SK-N-SH (cell line): ENCODE data around the gene ATP8B3. TPM values are rescaled to one million over a fixed set of nuclear protein-coding genes. Genes with fewer than 3 reads are reported as not detected.

Experiments used
- CTCF ChIA-PET: fragments of 300-600, 350-600 bp; formaldehyde crosslinking; extraction: SDS; loops from one replicate; lab custom pipeline; 2021; lab: Yijun Ruan, JAX
- POLR2A ChIA-PET: fragments of 350-600 bp; sonication (Branson Sonifier 250); formaldehyde crosslinking; extraction: SDS; loops from one replicate; lab custom pipeline; 2020; ENCODE audit warnings: antibody characterized with exemption, inconsistent platforms; lab: Yijun Ruan, JAX
- DNase-seq: peaks from one replicate; pipeline ENCODE4 v3.0.0; 2012
- H2AFZ ChIP-seq: fragments of 200-600 bp; sonication (generic); 2 replicates; pipeline ENCODE4 v1.8.1; 2016; ENCODE audit warnings: antibody characterized with exemption, mild to moderate bottlenecking, low read depth
- H3F3A ChIP-seq: fragments of 200-600 bp; sonication (generic); replicated peaks from 2 replicates; pipeline ENCODE3; 2016; ENCODE audit warnings: antibody characterized with exemption, mild to moderate bottlenecking; ENCODE audit not compliant: insufficient read depth
- H3K27ac ChIP-seq, 2 experiments: fragments of 200-500 bp in 1 of 2; fragments of 200-600 bp in 1 of 2; sonication (Bioruptor generic) in 1 of 2; sonication (generic), shearing (Covaris generic) in 1 of 2; 2 replicates each; pipeline versions ENCODE4 v1.5.1 to v1.6.1; 2014 to 2016; ENCODE audit warnings: low read depth in 2 of 2, inconsistent platforms in 1 of 2, low read length in 1 of 2, mild to moderate bottlenecking in 1 of 2, mixed read lengths in 1 of 2
- H3K27me3 ChIP-seq: fragments of 200-600 bp; sonication (generic), shearing (Covaris generic); 2 replicates; pipeline ENCODE4 v1.6.1; 2016; ENCODE audit warnings: mixed run types; ENCODE audit not compliant: insufficient read depth
- H3K36me3 ChIP-seq, 2 experiments: fragments of 200-500 bp in 1 of 2; fragments of 200-600 bp in 1 of 2; sonication (Bioruptor generic) in 1 of 2; sonication (generic) in 1 of 2; replicated peaks in 1 of 2; 2 replicates each; pipeline versions ENCODE3 to v1.5.1; 2014 to 2016; ENCODE audit warnings: low read length in 1 of 2, mild to moderate bottlenecking in 1 of 2; ENCODE audit not compliant: insufficient read depth in 2 of 2, control insufficient read depth in 1 of 2
- H3K4me1 ChIP-seq, 2 experiments: fragments of 200-500 bp in 1 of 2; fragments of 200-600 bp in 1 of 2; sonication (Bioruptor generic) in 1 of 2; sonication (generic), shearing (Covaris generic) in 1 of 2; 2 replicates each; pipeline versions ENCODE4 v1.5.1 to v1.6.1; 2014 to 2016; ENCODE audit warnings: low read depth in 1 of 2, low read length in 1 of 2, mixed run types in 1 of 2; ENCODE audit not compliant: insufficient read depth in 2 of 2, control insufficient read depth in 1 of 2
- H3K4me2 ChIP-seq: fragments of 200-600 bp; sonication (generic), shearing (Covaris generic); 2 replicates; pipeline ENCODE4 v1.6.1; 2017; ENCODE audit warnings: mixed run types
- H3K4me3 ChIP-seq, 2 experiments: fragments of 200-500 bp in 1 of 2; fragments of 200-600 bp in 1 of 2; sonication (Bioruptor generic) in 1 of 2; sonication (generic), shearing (Covaris generic) in 1 of 2; 2 replicates each; pipeline versions ENCODE4 v1.5.1 to v1.8.1; 2014 to 2016; ENCODE audit warnings: low read depth in 2 of 2, inconsistent platforms in 1 of 2, low read length in 1 of 2, mild to moderate bottlenecking in 1 of 2, mixed read lengths in 1 of 2, moderate library complexity in 1 of 2
- H3K79me2 ChIP-seq: fragments of 200-600 bp; sonication (generic); 2 replicates; pipeline ENCODE4 v1.8.1; 2017; ENCODE audit warnings: mild to moderate bottlenecking; ENCODE audit not compliant: insufficient read depth
- H3K9ac ChIP-seq: fragments of 200-600 bp; sonication (generic); 2 replicates; pipeline ENCODE4 v1.6.1; 2017; ENCODE audit warnings: mixed run types
- H3K9me2 ChIP-seq: fragments of 200-600 bp; sonication (generic); 2 replicates; pipeline ENCODE4 v1.6.1; 2017; ENCODE audit warnings: mixed run types
- H3K9me3 ChIP-seq: fragments of 200-600 bp; sonication (generic); 2 replicates; pipeline ENCODE4 v1.6.1; 2017; ENCODE audit warnings: mixed run types, mild to moderate bottlenecking, moderate library complexity
- H4K20me1 ChIP-seq: fragments of 200-600 bp; sonication (generic); 2 replicates; pipeline ENCODE4 v1.6.1; 2017; ENCODE audit warnings: mild to moderate bottlenecking, mixed run types; ENCODE audit not compliant: insufficient read depth
- CHD2 ChIP-seq: fragments of 150-350 bp; IDR thresholded peaks from 2 replicates; pipeline ENCODE4 v1.6.1; 2018; ENCODE audit warnings: low read length; ENCODE audit not compliant: partially characterized antibody
- CTCF ChIP-seq: fragments of 200-600 bp; sonication (generic); IDR thresholded peaks from 2 replicates; pipeline ENCODE4 v1.6.1; 2017; ENCODE audit warnings: antibody characterized with exemption, mild to moderate bottlenecking, moderate library complexity
- ELF1 ChIP-seq: IDR thresholded peaks from 2 replicates; pipeline ENCODE4 v1.4.0; 2012
- EP300 ChIP-seq, 2 experiments: IDR thresholded peaks; 2 replicates each; pipeline versions ENCODE4 v1.4.0 to v1.6.1; 2012; ENCODE audit warnings: borderline replicate concordance in 1 of 2, low read depth in 1 of 2, low read length in 1 of 2
- EZH2phosphoT487 ChIP-seq: fragments of 200-600 bp; sonication (generic); IDR thresholded peaks from 2 replicates; pipeline ENCODE4 v1.6.1; 2017; ENCODE audit warnings: low read depth, mixed run types, mild to moderate bottlenecking, antibody characterized with exemption, moderate library complexity, borderline replicate concordance
- FOSL2 ChIP-seq: IDR thresholded peaks from 2 replicates; pipeline ENCODE4 v1.4.0; 2012; ENCODE audit warnings: low read depth, mild to moderate bottlenecking, moderate library complexity, borderline replicate concordance
- FOXJ3 ChIP-seq: sonication (generic); formaldehyde crosslinking; IDR thresholded peaks from 2 replicates; pipeline ENCODE4 v1.5.1; 2020; ENCODE audit warnings: mild to moderate bottlenecking, missing genetic modification reagents
- GABPA ChIP-seq: IDR thresholded peaks from 2 replicates; pipeline ENCODE4 v1.4.0; 2012; ENCODE audit warnings: low read depth, mild to moderate bottlenecking
- JUND ChIP-seq: IDR thresholded peaks from 2 replicates; pipeline ENCODE4 v1.4.0; 2012
- MEF2A ChIP-seq: IDR thresholded peaks from 2 replicates; pipeline ENCODE4 v1.4.0; 2012; ENCODE audit warnings: low read depth, borderline replicate concordance
- NFIC ChIP-seq: IDR thresholded peaks from 2 replicates; pipeline ENCODE4 v1.4.0; 2012; ENCODE audit warnings: borderline replicate concordance
- NRF1 ChIP-seq: IDR thresholded peaks from 2 replicates; pipeline ENCODE4 v1.6.1; 2012; ENCODE audit warnings: low read depth, mild to moderate bottlenecking, low read length
- RAD21 ChIP-seq: IDR thresholded peaks from 2 replicates; pipeline ENCODE4 v1.6.1; 2012; ENCODE audit warnings: mild to moderate bottlenecking, low read length
- RCOR1 ChIP-seq: fragments of 150-350 bp; IDR thresholded peaks from 2 replicates; pipeline ENCODE4 v1.6.1; 2017; ENCODE audit warnings: antibody characterized with exemption, low read length
- RFX5 ChIP-seq: IDR thresholded peaks from 2 replicates; pipeline ENCODE4 v1.6.1; 2012; ENCODE audit warnings: mild to moderate bottlenecking, improper control_type of control experiment, low read length
- SIN3A ChIP-seq: IDR thresholded peaks from 2 replicates; pipeline ENCODE4 v1.6.1; 2012; ENCODE audit warnings: low read depth, mild to moderate bottlenecking, low read length, moderate library complexity, borderline replicate concordance
- TAF1 ChIP-seq: IDR thresholded peaks from 2 replicates; pipeline ENCODE4 v1.6.1; 2012; ENCODE audit warnings: low read depth, mild to moderate bottlenecking, low read length, moderate library complexity, borderline replicate concordance
- TEAD4 ChIP-seq: IDR thresholded peaks from 2 replicates; pipeline ENCODE4 v1.4.0; 2012; ENCODE audit warnings: mild to moderate bottlenecking, borderline replicate concordance; ENCODE audit not compliant: insufficient read depth
- USF1 ChIP-seq: IDR thresholded peaks from 2 replicates; pipeline ENCODE4 v1.4.0; 2012; ENCODE audit warnings: low read depth, borderline replicate concordance
- YY1 ChIP-seq: IDR thresholded peaks from 2 replicates; pipeline ENCODE4 v1.4.0; 2012; ENCODE audit warnings: low read depth, mild to moderate bottlenecking
- WGBS: methylation state at CpG from one replicate; pipeline ENCODE4 v1.1.6; 2017; ENCODE audit warnings: low lambda C conversion rate; 5-methylcytosine and 5-hydroxymethylcytosine counted together
- polyA plus RNA-seq, 3 experiments: library from polyadenylated mRNA; depleted of rRNA; stranded (reverse); fragments of >200 nt; gene quantifications; 2 replicates each; pipeline ENCODE4 v1.2.3, GENCODE V29; 2012
- TF ChIP-seq, protein P1 (sequence below): fragments of 150-350 bp; IDR thresholded peaks from 2 replicates; pipeline ENCODE4 v1.6.1; 2016; ENCODE audit warnings: mild to moderate bottlenecking, low read depth, low read length

ATP8B3 gene
- polyA plus RNA-seq, 1 of the 3 experiments (the other 2 are of a cell fraction) = 8.0 TPM

DNA sequence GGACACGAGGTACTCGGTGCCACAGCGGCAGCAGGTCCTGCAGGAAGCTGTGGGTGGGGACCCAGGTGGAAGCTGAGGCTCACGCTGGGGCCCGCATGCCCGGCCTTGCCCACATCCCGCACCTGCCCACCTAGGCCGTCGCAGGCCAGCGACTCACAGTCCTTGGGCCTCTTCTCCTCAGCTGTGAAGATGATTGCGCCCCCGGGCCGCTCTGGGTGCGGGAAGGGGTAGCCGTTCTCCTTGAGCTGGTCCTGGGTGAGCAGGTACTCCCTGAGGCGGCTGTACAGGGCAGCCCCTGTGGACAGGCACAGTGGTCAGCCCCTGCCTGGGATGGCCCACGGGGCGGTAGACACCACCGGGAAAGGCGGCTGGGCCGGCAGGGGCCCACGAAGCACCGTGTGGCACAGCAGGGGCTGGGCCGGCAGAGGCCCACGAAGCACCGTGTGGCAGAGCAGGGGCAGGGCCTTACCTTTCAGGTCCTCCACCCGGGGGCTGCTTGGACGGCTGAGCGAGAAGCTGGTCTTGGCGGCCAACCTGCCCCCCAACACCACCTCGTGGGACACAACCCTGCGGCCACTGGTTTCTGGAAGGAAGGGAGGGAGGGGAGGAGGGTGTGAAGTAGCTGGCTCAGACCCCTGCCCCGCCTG is 6.6 kb upstream of the ATP8B3 start:
- Histone ChIP-seq H3K27ac (no peak overlapping the region; a peak in 1 of 4 replicates), H3K9me2 (no peaks in the 10 kb centered on the region), H3K9ac (no peak overlapping the region), H3F3A (no peaks in the 10 kb centered on the region), H2AFZ (no peak overlapping the region), H3K79me2 (no peaks in the 10 kb centered on the region), H3K27me3 (no peaks in the 10 kb centered on the region), H3K36me3 (peaks cover 3 to 62% of the 10 kb centered on the region in 2 experiments), H3K4me2 (no peak overlapping the region), H3K4me1 (no peaks in the 10 kb centered on the region), H3K4me3 (no peak overlapping the region), H3K9me3 (no peaks in the 10 kb centered on the region), H4K20me1 (0 out of 2 replicates have a peak, but pooled peaks cover 4% of the 10 kb centered on the region)
- ChIA-PET CTCF (interaction anchor here (0.7 to 2.4 kb wide), 9 partner anchors 8 to 146 kb away, joined by 3 to 11 read pairs (median 4); no protein-coding TSS in a partner anchor), POLR2A (no interaction called here)
- DNase-seq = no peak
- TF ChIP-seq MEF2A = no peak
- TF ChIP-seq ELF1 = no peak
- no peak for TF ChIP-seq EP300 (IDR thresholded peaks at IDR 0.05; ENCODE audit: borderline replicate concordance in 1 of 2, low read depth in 1 of 2, low read length in 1 of 2)
- no peak for TF ChIP-seq SIN3A
- no peak for TF ChIP-seq USF1
- TF ChIP-seq NRF1 = no peak
- no peak for TF ChIP-seq JUND
- no peak for TF ChIP-seq YY1
- no peak for TF ChIP-seq RFX5
- TF ChIP-seq, protein P1, sequence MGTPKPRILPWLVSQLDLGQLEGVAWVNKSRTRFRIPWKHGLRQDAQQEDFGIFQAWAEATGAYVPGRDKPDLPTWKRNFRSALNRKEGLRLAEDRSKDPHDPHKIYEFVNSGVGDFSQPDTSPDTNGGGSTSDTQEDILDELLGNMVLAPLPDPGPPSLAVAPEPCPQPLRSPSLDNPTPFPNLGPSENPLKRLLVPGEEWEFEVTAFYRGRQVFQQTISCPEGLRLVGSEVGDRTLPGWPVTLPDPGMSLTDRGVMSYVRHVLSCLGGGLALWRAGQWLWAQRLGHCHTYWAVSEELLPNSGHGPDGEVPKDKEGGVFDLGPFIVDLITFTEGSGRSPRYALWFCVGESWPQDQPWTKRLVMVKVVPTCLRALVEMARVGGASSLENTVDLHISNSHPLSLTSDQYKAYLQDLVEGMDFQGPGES = no peak
- TF ChIP-seq CHD2 = no peak
- TF ChIP-seq TAF1 = no peak
- no peak for TF ChIP-seq GABPA
- no peak for TF ChIP-seq TEAD4
- WGBS = 100% methylated on average over 1 of the region's 33 CpGs

DNA sequence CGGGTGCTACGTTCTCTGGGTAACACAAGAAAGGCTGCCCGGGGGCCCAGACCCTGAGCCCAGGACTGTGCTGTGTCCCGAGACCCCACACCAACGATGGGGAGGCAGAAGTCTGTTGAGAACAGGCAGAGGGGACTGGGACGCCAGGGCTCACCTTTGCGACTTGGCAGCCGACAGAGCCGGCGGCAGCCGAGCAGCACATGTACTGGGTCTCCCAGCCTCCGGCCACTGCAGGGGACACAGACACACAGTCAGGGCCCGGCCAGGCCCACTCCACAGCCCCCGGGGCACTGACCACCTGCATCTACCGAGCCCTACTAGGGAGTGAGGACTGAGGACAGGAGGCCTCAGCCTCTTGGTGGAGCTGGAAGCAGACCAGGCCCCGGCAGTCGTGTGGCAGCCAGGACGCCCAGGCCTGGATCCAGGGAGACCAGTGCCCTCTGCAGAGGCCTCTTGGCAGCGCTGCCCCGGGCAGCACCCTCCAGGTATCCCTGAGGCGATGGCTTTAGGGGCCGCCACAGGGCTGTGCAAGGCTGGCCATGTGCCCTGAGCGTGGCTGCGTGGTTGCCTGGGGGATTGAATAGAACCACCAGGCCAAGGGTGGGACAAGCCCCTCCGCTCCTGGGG is 5.6 kb upstream of the ATP8B3 start:
- 95% methylated on average over 13 of the region's 25 CpGs for WGBS
- peaks cover 3 to 54% of the 10 kb centered on the region in 2 experiments for H3K36me3 ChIP-seq
- H3K4me3 ChIP-seq = no peak overlapping the region
- H3K9ac ChIP-seq = no peak overlapping the region
- no peak overlapping the region for H3K27ac ChIP-seq
- no peak overlapping the region for H2AFZ ChIP-seq
- no peaks in the 10 kb centered on the region for H3K9me3 ChIP-seq
- no peak overlapping the region for H3K4me2 ChIP-seq
- no peak for DNase-seq
- H3K9me2 ChIP-seq = no peaks in the 10 kb centered on the region
- H3K79me2 ChIP-seq = no peaks in the 10 kb centered on the region
- CTCF ChIA-PET = interaction anchor here (0.7 to 1.9 kb wide), 4 partner anchors 9 to 23 kb away, joined by 4 to 11 read pairs (median 4); no protein-coding TSS in a partner anchor
- H3F3A ChIP-seq = peaks cover 4% of the 10 kb centered on the region
- H3K4me1 ChIP-seq = peaks cover 0 to 8% of the 10 kb centered on the region in 2 experiments; a peak in 1 of 4 replicates
- H4K20me1 ChIP-seq = 0 out of 2 replicates have a peak, but pooled peaks cover 4% of the 10 kb centered on the region
- H3K27me3 ChIP-seq = no peaks in the 10 kb centered on the region
- POLR2A ChIA-PET = interaction anchor here (1.0 kb wide), 1 partner anchor 10 kb away, joined by 3 read pairs; no protein-coding TSS in a partner anchor
- no peak for TF ChIP-seq CHD2
- TF ChIP-seq JUND = no peak
- TF ChIP-seq FOXJ3 (CRISPR knock-in tag) = no peak
- no peak for TF ChIP-seq RAD21
- no peak for TF ChIP-seq ELF1
- no peak for TF ChIP-seq SIN3A
- TF ChIP-seq USF1 = no peak
- no peak for TF ChIP-seq EZH2phosphoT487
- no peak for TF ChIP-seq RCOR1
- no peak for TF ChIP-seq CTCF
- TF ChIP-seq FOSL2 = no peak
- no peak for TF ChIP-seq NFIC
